ENCODE measurements around the gene TWF1.
"Not testable (repeated sequence)": the region's sequence is repeated elsewhere in the genome, so short reads cannot be mapped to it uniquely, and the experiment has no call there.

Gene TWF1

GRCh38 chr12:43805149-43805859 is 813 bp downstream of the TWF1 start:
- no peak for DNase-seq (ENCODE audit: low read depth)

- no peak for DNase-seq (ENCODE audit: low read depth)
Observed at GRCh38 chr12:43797561-43798217, 8.4 kb downstream of the TWF1 start.

GRCh38 chr12:43795716-43796280 is 10.3 kb downstream of the TWF1 start:
- no peak for DNase-seq (ENCODE audit: low read depth)

- no peak for DNase-seq (ENCODE audit: low read depth)
Observed at GRCh38 chr12:43789941-43790340, 16.2 kb downstream of the TWF1 start.

- no peak for DNase-seq (ENCODE audit: low read depth)
Observed at GRCh38 chr12:43786899-43787693, 19.0 kb downstream of the TWF1 start.

GRCh38 chr12:43776498-43776897 is 29.6 kb downstream of the TWF1 start:
- no peak for DNase-seq (ENCODE audit: low read depth)

- DNase-seq (ENCODE audit: low read depth), result no peak
Observed at GRCh38 chr12:43766291-43766690, 39.8 kb downstream of the TWF1 start.

GRCh38 chr12:43764528-43764927 is 41.6 kb downstream of the TWF1 start:
- no peak for DNase-seq (ENCODE audit: low read depth)

GRCh38 chr12:43763769-43764168 is 42.3 kb downstream of the TWF1 start:
- DNase-seq (ENCODE audit: low read depth), result no peak

GRCh38 chr12:43762596-43762995 is 43.5 kb downstream of the TWF1 start:
- no peak for DNase-seq (ENCODE audit: low read depth)

- DNase-seq (ENCODE audit: low read depth), result no peak
Observed at GRCh38 chr12:43761500-43761899, 44.6 kb downstream of the TWF1 start.

GRCh38 chr12:43760396-43760795 is 45.7 kb downstream of the TWF1 start:
- no peak for DNase-seq (ENCODE audit: low read depth)

- peak; percentile 90 for DNase-seq (ENCODE audit: low read depth)
Observed at GRCh38 chr12:43758728-43759563, 47.2 kb downstream of the TWF1 start, which contains the start of the genes IRAK4 and PUS7L. TSS of gene IRAK4 (plus strand) at chr12:43758951. CDS start at chr12:43768112, 9,161 bp downstream. TSS of gene PUS7L (minus strand) at chr12:43758790. CDS start at chr12:43755245, 3,545 bp downstream.

GRCh38 chr12:43758247-43758727 is 47.8 kb downstream of the TWF1 start:
- peak; percentile 3 for DNase-seq (ENCODE audit: low read depth)

- DNase-seq (ENCODE audit: low read depth), result no peak
Observed at GRCh38 chr12:43754015-43754414, 52.1 kb downstream of the TWF1 start.

- DNase-seq (ENCODE audit: low read depth), result not testable (repeated sequence)
Observed at GRCh38 chr12:43751360-43751759, 54.8 kb downstream of the TWF1 start.

GRCh38 chr12:43750814-43751213 is 55.3 kb downstream of the TWF1 start:
- no peak for DNase-seq (ENCODE audit: low read depth)

GRCh38 chr12:43749016-43749415 is 57.1 kb downstream of the TWF1 start:
- no peak for DNase-seq (ENCODE audit: low read depth)

- no peak for DNase-seq (ENCODE audit: low read depth)
Observed at GRCh38 chr12:43744826-43745225, 61.3 kb downstream of the TWF1 start.
